Colonic mucosa (tissue), 4 donors: Measurements from ENCODE around the gene IFI27. TPM values are rescaled to one million over a fixed set of nuclear protein-coding genes. Genes with fewer than 3 reads are reported as not detected.

ENCODE experiments used
- DNase-seq: peaks from one replicate; pipeline ENCODE4 v3.0.0-alpha.2; 2020
- H3K27ac ChIP-seq: fragments of 200-600 bp; one replicate; pipeline ENCODE4 v1.8.0; 2021
- H3K27me3 ChIP-seq: fragments of 200-600 bp; one replicate; pipeline ENCODE4 v1.8.0; 2021
- H3K36me3 ChIP-seq: fragments of 200-600 bp; one replicate; pipeline ENCODE4 v1.8.0; 2021
- H3K4me1 ChIP-seq: fragments of 200-600 bp; one replicate; pipeline ENCODE4 v1.8.0; 2021; ENCODE audit warnings: mild to moderate bottlenecking
- H3K4me3 ChIP-seq: fragments of 200-600 bp; one replicate; pipeline ENCODE4 v1.8.0; 2021
- H3K9ac ChIP-seq, 2 donors: one replicate each; pipeline ENCODE4 v1.7.0; 2013; ENCODE audit warnings: control low read depth in 2 of 2, low read depth in 2 of 2, low read length in 2 of 2
- H3K9me3 ChIP-seq: fragments of 200-600 bp; one replicate; pipeline ENCODE4 v1.8.0; 2021
- intact Hi-C: fragments of 100-400 bp; cut with DNase I; formaldehyde crosslinking; loops from one replicate; pipeline ENCODE4 v1.14.1; 2022
- total RNA-seq, 2 donors: library from RNA; stranded (reverse); fragmentation: NEBNext Ultra II Directional in 1 of 2; extraction: Animal tissue kit (Norgen Biotek cat#: 25700) in 1 of 2; gene quantifications; one replicate each; pipeline ENCODE4 v1.2.1, GENCODE V29; 2021
- TF ChIP-seq, protein P1 (sequence below): fragments of 200-600 bp; IDR thresholded peaks from one replicate; pipeline ENCODE4 v1.8.0; 2022; ENCODE audit warnings: antibody characterized with exemption, mild to moderate bottlenecking
- donor health status: healthy.
- donor health status: DM: no; HTN: no; CAD: no.
- donor health status: DM: no; HTN: no; CAD: no.

The IFI27 gene
- total RNA-seq, 2 donors from 2014 or later: 219 to 709 TPM

GRCh38 chr14:94087891-94088290 lies 22.6 kb upstream of the IFI27 start:
- no peak for DNase-seq
- Histone ChIP-seq H3K4me3 (no peak overlapping the region), H3K4me1 (no peaks in the 10 kb centered on the region), H3K27ac (no peak overlapping the region), H3K36me3 (no peaks in the 10 kb centered on the region), H3K9me3 (no peaks in the 10 kb centered on the region), H3K27me3 (no peaks in the 10 kb centered on the region), H3K9ac (no peak overlapping the region)
- intact Hi-C loops: no loop called here
- TF ChIP-seq, protein P1, sequence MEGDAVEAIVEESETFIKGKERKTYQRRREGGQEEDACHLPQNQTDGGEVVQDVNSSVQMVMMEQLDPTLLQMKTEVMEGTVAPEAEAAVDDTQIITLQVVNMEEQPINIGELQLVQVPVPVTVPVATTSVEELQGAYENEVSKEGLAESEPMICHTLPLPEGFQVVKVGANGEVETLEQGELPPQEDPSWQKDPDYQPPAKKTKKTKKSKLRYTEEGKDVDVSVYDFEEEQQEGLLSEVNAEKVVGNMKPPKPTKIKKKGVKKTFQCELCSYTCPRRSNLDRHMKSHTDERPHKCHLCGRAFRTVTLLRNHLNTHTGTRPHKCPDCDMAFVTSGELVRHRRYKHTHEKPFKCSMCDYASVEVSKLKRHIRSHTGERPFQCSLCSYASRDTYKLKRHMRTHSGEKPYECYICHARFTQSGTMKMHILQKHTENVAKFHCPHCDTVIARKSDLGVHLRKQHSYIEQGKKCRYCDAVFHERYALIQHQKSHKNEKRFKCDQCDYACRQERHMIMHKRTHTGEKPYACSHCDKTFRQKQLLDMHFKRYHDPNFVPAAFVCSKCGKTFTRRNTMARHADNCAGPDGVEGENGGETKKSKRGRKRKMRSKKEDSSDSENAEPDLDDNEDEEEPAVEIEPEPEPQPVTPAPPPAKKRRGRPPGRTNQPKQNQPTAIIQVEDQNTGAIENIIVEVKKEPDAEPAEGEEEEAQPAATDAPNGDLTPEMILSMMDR: no peak

- Histone ChIP-seq H3K9me3 (no peaks in the 10 kb centered on the region), H3K4me3 (no peak overlapping the region), H3K27ac (no peak overlapping the region), H3K36me3 (no peaks in the 10 kb centered on the region), H3K9ac (no peak overlapping the region), H3K27me3 (no peaks in the 10 kb centered on the region), H3K4me1 (no peaks in the 10 kb centered on the region)
- TF ChIP-seq, protein P1: no peak
- intact Hi-C loops: no loop called here
- no peak for DNase-seq
Measured at GRCh38 chr14:94088516-94088915, 22.0 kb upstream of the IFI27 start.

DNA sequence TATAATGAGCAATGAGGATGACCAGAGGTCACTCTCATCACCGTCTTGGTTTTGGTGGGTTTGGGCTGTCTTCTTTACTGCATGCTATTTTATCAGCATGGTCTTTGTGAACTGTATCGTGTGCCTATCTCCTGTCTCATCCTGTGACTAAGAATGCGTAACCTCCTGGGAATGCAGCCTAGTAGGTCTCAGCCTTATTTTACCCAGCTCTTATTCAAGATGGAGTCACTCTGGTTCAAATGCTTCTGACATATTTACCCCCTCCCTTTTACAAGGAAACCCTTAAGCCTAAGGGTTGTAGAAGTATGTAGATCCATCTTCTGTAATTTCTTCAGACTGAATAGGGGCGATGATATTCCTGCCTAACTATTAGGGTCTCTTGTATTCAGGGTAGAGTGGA lies 21.1 kb upstream of the IFI27 start:
- H3K27me3 ChIP-seq: no peaks in the 10 kb centered on the region
- no peaks in the 10 kb centered on the region for H3K4me1 ChIP-seq
- no peak for DNase-seq
- TF ChIP-seq, protein P1: no peak
- no peak overlapping the region for H3K4me3 ChIP-seq
- no peaks in the 10 kb centered on the region for H3K9me3 ChIP-seq
- intact Hi-C loops: no loop called here
- H3K27ac ChIP-seq: no peak overlapping the region
- no peak overlapping the region for H3K9ac ChIP-seq
- no peaks in the 10 kb centered on the region for H3K36me3 ChIP-seq

DNA sequence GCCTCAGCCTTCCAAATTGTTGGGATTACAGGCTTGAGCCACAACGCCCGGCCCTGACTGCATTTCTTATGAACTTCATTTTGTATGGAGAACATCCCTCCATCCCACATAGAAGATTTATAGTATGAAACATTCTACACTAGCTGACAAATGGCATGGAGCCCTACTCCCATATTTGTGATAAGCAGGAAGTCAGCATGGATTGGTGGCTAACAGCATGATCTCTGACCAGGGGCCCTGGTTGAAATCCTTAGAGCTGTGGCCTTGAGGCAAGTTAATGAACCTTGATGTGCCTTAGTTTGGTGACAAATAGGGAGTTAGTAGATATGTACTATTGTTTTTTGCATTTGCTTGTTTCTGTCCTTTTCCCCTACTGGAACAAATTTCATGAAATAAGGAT lies 17.1 kb upstream of the IFI27 start:
- TF ChIP-seq, protein P1: no peak
- no peak for DNase-seq
- Histone ChIP-seq H3K27ac (no peak overlapping the region), H3K9ac (no peak overlapping the region), H3K4me3 (no peak overlapping the region), H3K36me3 (no peaks in the 10 kb centered on the region), H3K4me1 (no peaks in the 10 kb centered on the region), H3K27me3 (no peaks in the 10 kb centered on the region), H3K9me3 (no peaks in the 10 kb centered on the region)
- intact Hi-C loops: no loop called here

DNA sequence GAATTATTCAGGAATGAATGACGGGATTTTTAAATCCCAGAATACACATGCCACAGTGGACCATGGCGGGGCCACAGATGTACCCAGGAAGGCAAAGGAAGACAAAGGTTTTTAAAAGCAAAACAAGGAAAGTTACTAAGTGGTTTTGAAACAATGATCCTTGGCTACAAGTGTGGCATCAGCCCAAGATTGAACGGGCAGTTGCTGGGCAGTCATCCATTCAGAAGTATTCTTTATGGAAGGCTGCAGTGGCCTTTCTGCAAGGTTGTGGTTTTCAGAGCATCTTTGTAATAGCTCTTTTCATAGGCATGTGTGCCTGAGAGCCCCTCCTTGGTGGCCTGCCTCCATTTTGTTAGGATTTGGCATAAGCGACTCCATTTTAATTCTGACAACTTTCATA lies 13.4 kb upstream of the IFI27 start:
- Histone ChIP-seq H3K9ac (no peak overlapping the region), H3K4me3 (no peak overlapping the region), H3K27ac (no peak overlapping the region), H3K27me3 (no peaks in the 10 kb centered on the region), H3K9me3 (no peaks in the 10 kb centered on the region), H3K36me3 (no peaks in the 10 kb centered on the region), H3K4me1 (no peaks in the 10 kb centered on the region)
- intact Hi-C loops: no loop called here
- no peak for DNase-seq
- TF ChIP-seq, protein P1: no peak
